HG03280 (cell line): Measurements from ENCODE around the gene ZBTB22.

Experiments
- ATAC-seq: cut with Tn5 transposase; IDR thresholded peaks from one replicate; pipeline ENCODE4 v1.9.1; 2021; ENCODE audit warnings: mild to moderate bottlenecking, moderate library complexity; ENCODE audit not compliant: unreplicated experiment

ZBTB22 gene

DNA sequence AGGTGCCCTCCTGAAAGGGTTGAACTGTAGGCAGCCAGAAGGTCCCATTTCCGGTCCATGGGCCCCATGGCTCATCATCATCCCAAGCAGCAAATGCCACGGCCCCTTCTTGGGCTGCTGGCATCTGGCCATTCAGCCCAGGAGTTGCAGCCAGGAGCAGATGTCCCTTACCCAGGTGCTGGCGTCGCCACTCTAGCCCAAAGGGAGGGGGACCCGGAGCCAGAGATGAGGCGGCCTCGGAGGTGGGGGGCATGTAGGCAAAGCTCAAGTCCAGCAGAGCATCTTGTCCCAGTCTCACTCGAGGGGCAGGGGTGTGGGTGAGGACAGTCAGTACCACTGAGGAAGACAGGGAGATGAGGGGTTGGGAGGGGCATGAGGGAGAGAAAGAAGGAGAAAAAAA is 12.5 kb downstream of the ZBTB22 start:
- ATAC-seq = no peak

DNA sequence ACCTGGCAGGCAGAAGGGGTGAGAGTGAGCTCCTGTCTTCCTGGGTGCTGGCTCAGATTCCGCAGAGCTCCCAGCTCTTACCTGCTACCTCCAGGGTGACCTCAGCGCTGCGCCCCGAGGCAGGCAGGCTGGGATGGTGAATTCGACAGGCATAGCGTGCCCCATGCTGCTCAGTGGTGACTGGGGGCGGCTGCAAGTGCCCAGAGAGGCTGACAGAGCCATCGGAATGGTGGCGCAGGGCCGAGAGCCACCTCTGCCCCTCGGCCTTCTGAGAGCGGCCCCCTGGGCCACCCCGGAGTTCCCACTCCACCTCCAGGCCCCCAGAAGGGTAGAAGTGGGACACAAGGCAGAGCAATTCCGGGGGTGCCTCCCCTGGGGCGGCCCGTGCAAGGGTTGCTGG is 13.3 kb downstream of the ZBTB22 start:
- ATAC-seq = no peak

GRCh38 chr6:33301877-33302276 is 15.7 kb downstream of the ZBTB22 start:
- ATAC-seq = no peak

DNA sequence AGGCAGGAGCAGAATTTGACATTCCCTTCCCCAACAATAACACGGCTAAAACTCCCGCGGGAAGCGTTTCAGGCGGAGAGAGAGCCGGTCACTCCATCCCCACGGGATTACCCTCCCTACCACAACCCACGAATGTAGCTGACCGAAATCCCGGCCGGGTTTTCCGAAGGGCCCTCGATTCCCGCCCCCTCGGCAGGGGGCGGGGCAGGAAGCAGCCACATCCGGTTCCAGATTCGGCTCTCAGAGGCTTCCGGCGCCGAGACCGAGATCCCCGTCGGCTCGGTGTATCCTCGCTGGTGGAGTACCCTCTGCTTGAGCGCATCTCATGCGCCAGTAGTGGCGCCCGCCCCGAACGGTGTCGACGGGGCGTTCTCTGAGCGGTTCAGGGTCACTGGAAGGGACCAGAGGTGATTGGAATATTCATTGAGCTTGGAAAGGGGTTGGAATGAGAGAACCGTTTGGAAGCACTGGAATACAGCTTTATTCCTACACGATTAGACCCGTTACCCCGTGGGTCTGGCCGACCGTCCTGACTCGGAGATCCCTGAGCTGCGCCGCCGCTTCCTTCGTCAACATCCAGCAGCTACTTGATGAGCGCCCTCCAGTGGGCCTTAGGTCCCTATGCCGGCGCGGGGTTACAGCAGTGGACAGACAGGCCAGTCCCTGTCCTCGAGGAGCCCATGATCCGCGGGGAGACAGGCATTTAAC is 18.2 kb downstream of the ZBTB22 start:
- peak; percentile 66 for ATAC-seq

- peak; percentile 28 for ATAC-seq
Measured at GRCh38 chr6:33298773-33299236, 18.7 kb downstream of the ZBTB22 start, which contains the start of gene RGL2. Gene RGL2 (minus strand): TSS chr6:33298942. CDS start chr6:33298610, 332 bp downstream.

- ATAC-seq = no peak
Measured at GRCh38 chr6:33297956-33298772, 19.4 kb downstream of the ZBTB22 start.

- no peak for ATAC-seq
Measured at GRCh38 chr6:33297406-33297955, 20.1 kb downstream of the ZBTB22 start.

DNA sequence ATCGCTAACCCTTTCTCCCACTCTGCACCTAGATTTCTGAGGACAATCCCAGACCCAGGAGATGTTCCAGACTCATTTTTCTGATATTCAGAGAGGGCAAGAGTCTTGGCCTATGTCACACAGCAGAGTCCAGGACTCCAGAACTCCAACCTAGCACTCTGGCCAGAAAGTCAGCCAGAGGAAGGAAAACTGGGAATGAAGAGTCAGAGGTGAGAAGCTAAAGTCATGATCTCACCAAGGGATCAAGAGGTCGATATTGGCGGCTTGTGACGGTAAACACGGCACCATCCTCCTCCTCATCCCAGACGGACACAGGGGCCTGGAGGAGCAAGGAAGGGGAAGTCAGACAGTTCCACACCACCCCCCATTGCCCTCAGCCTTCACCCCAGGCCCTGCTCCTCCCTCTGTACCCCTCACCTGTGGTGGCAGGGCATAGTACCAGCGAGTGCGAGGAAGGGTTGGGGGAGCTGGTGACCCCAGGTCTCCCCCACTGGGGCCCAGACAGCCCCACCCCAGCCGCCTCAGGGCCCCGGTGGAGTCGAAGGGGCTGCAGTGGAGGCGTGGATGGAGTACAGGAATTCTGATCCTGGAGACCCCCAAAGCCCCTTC is 20.6 kb downstream of the ZBTB22 start:
- no peak for ATAC-seq

DNA sequence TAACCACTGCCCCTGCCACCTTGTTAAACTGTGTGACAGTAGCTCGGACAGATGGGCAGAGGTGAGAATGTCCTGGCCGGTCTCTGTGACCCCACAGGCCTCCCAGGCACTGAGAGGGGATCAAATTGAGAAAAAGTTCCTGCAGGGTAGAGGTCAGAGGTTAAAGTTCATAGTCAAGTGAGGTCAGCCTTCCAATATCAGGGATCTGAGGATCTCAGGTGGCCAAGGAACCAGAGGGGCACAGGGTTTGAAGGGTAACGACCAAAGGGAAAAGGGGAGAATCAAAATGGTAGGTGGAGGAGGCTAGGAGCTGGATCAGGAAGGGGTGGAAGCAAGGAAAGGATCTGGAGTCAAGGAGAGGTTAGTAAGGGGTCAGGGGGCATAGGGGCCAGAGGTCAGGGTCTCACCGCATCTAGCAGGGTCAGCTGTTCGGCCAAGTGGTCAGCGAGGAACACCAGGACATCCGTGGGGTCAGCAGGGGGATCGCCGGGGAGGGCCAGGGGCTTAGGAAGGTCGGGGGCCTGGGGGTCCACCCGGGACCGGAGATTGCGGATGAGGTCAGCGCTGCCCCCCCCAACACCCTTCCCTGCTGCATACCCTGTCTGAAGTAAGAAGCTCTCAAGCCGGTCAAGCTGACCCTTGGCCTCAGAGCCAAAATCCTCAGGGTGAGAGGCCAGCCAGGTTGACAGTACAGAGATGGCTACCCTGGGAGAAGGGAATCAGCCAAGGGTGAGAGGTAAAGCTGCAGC is 21.7 kb downstream of the ZBTB22 start:
- no peak for ATAC-seq

GRCh38 chr6:33294086-33294823 is 23.3 kb downstream of the ZBTB22 start:
- no peak for ATAC-seq

DNA sequence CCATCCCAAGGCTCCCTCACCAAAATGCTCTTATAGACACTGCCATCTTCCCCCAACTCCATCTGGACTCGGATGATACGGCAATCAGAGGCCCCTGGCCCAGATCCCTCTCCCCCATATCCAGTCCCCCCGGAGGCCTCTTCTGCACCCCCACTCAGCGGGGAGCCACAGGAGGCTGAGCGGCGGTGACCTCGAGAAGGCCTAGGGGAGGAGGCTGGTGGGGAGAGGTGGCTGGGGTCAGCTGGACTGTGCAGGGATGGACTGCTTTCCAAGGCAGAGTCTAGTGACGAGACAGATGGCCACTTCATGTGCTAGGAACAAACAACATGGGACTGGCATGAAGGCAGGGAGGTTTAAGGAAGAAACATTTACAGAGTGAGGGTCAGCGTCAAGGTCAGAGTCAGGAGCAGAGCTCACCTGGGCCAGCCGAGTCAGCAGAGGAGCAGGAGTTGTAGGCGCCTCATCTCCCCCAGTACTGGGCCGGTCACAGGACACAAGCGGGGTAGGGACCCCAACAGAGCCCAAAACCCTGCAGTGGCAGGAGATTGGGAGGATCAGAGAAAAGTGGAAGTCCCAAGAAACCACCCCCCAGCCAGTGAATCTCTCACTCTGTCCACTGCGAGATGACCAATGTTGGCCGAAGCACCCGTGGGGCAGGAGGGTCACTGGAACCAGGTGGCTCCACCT is 24.4 kb downstream of the ZBTB22 start:
- ATAC-seq = no peak

DNA sequence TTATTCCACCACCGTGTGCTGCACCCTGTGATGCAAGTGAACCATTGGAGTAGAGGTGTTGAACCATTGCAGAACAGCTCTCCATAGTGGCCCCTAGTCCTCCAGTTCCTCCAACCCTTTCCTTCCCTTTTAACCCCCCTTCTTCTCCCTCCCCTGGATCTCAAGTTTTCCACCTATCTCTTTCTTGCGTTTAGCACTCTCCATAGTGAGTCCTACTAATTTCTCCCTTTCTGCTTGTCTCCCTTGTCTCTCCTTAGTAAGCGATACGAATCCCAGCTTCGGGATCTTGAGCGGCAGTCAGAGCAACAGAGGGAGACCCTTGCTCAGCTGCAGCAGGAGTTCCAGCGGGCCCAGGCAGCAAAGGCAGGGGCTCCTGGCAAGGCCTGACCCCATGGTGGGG is 27.1 kb downstream of the ZBTB22 start:
- ATAC-seq = no peak

GRCh38 chr6:33289784-33290315 is 27.7 kb downstream of the ZBTB22 start:
- ATAC-seq = no peak

DNA sequence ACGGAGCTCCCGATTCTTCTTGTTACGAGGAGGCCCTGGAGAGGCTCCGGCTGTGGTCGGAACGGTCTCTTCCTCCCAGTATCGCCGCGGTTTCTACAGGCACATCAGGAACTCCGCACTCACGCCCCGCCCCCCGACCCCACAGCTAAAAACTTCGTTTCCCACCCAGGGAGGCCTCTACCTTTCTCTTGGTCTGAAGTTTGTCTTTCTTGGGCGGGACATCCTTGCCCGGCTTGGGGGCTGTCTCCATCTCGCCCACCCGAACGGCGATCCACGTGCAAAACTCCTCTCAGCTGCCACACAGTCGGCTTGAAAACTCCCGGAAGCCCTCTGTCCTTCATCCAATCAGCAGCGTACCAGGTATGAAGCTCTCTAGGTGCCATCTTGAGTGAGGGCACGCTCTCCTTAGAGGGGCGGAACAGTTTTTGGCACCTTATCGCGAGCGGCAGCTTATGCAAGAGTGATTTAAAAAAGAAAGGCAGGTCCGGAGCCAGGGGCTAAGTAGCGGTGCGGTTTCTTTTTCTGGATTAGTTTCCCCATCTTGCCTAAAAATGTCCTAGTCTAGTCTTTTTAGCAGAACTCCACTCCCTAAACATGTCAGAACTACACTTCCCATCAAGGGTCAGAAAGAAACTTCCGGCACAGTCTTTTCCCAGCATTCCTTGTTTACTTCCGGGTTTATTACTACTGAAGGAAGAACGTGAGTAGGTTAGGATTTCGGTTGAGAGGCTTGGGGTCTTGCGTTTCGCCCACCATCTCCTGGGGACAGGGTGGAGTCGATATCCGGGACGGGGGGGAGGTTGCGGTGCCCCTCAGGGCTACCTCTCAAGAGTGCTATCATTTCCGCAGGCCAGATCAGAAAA is 28.4 kb downstream of the ZBTB22 start, which contains the start of the genes PFDN6 and WDR46:
Gene PFDN6 (plus strand): TSS at position 681 of the 863 bp plus-strand sequence. CDS start 256 bp downstream, outside the sequence.
Gene WDR46 (minus strand): TSS at position 319 of the 863 bp plus-strand sequence. CDS start 69 bp downstream, at position 250.
- peak; percentile 87 for ATAC-seq

DNA sequence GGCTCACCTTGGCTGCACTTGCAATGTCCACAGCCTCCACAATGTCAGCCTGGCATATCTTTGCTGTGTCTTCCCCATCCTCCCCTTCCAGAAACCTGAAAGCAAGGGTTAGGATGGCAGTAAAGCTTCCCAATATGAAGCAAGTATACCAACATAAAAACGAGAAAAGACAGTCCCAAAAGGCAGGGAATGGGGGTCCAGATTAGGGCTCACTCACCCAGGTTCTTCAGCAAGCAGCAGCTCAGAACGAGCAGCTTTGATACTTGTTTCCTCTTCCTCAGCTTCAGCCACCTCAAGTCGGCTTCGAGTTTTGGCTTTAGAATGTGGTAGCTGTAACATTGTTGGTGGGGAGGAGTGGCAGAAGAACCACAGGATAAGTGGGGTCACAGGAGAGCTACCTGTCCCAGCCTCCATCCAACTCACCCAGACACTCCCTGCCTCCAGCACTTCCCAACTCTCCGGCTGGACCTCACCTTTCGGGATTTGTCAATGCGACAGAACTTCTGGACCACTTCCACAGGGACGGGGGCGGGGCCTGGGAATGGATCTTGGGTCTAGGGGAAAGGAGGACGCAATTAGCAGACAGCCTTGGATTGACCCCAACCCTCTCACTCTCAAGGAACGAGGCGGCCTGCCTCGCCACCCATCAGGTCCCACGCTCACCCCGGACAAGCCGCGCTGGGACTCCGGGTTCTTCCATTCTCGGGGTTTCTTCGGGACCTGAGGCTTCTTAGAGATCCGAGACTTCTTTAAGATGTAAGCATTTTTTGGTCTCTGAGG is 29.2 kb downstream of the ZBTB22 start:
- no peak for ATAC-seq

DNA sequence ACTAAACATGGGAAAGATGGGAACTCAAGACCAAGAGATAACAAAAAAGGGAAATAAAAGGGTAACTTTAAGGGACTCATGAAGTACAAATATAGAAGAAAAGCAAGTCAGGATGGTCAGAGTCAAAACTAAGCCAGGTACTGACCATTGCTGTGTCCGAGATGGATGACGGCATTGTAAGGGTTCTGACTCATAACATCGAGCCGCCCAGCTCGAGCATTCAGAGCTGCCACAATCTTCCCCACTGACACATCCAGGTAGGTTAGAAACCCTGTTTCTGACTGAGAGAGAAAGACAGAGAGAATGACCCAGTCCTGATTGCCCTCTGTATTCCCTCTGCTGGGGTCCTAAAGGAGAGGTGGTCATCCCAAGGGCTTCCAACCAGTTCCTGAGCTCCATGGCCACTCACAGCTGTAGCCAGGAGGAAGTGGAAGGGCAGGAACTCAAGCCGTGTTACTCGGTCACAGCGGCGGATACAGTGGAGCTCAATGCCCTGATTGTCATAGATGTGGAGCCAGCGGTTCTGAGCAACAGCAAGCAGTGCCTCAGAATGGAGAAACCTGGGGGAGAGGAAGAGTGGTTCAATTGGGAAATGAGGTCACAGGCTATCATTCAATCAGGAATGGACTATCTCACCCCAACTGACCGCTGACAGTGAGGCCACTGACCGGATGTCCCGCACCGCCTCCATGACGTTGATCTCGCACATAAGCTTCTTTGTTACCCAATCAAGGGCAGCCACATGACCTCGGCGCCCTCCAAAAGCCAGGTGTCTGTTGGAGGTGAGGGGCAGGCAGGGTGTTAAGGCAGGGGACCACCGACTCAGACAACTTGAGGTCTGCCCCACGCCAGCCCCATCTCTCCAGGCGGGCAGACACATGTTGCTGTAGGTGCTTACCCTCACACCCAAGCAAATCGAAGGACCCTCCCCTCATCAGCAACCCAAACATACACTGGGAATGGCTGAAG is 30.3 kb downstream of the ZBTB22 start:
- ATAC-seq = no peak
